Measurements from ENCODE around the gene AXIN1.
"Not testable (repeated sequence)": the region's sequence is repeated elsewhere in the genome, so short reads cannot be mapped to it uniquely, and the experiment has no call there.

AXIN1 gene

GRCh38 chr16:351804-352520 is 561 bp downstream of the AXIN1 start:
- no peak for DNase-seq (ENCODE audit: low spot score)
- H3K27ac ChIP-seq: peak overlapping the region; percentile 94
- CTCF ChIA-PET: interaction anchor here (0.6 to 2.0 kb wide), 5 partner anchors 10 to 117 kb away, joined by 3 to 4 read pairs (median 4); no protein-coding TSS in a partner anchor
- no peak for TF ChIP-seq CTCF (conservative IDR thresholded peaks at IDR 0.05; ENCODE audit: low read depth)
- POLR2A ChIA-PET (ENCODE audit: low non-redundant PET): interaction anchor here (0.7 kb wide), 1 partner anchor 151 kb away, joined by 3 read pairs; no protein-coding TSS in a partner anchor

- ChIA-PET CTCF (interaction anchor here (0.6 to 1.7 kb wide), 4 partner anchors 11 to 614 kb away, joined by 3 to 6 read pairs (median 4); no protein-coding TSS in a partner anchor), POLR2A (ENCODE audit: low non-redundant PET) (no interaction called here)
- TF ChIP-seq CTCF (conservative IDR thresholded peaks at IDR 0.05; ENCODE audit: low read depth): no peak
- H3K27ac ChIP-seq: peak overlapping the region; percentile 47; the same call in 1 of the 2 replicates
- DNase-seq (ENCODE audit: low spot score): no peak
Observed at GRCh38 chr16:350203-350602, 2.3 kb downstream of the AXIN1 start.

- no peak overlapping the region for H3K27ac ChIP-seq
- DNase-seq (ENCODE audit: low spot score): no peak
- ChIA-PET CTCF (interaction anchor here (0.7 to 0.9 kb wide), 2 partner anchors 10 to 13 kb away, joined by 3 read pairs; no protein-coding TSS in a partner anchor), POLR2A (ENCODE audit: low non-redundant PET) (no interaction called here)
- TF ChIP-seq CTCF (conservative IDR thresholded peaks at IDR 0.05; ENCODE audit: low read depth): no peak
Observed at GRCh38 chr16:349211-349610, 3.3 kb downstream of the AXIN1 start.

- peak overlapping the region; percentile 28 for H3K27ac ChIP-seq
- CTCF ChIA-PET; POLR2A ChIA-PET (ENCODE audit: low non-redundant PET); DNase-seq (ENCODE audit: low spot score): not testable (repeated sequence)
Observed at GRCh38 chr16:348495-348894, 4.0 kb downstream of the AXIN1 start.

GRCh38 chr16:347203-347602 is 5.3 kb downstream of the AXIN1 start:
- no peak for TF ChIP-seq CTCF (conservative IDR thresholded peaks at IDR 0.05; ENCODE audit: low read depth)
- DNase-seq (ENCODE audit: low spot score): no peak
- peak overlapping the region; percentile 77 for H3K27ac ChIP-seq
- POLR2A ChIA-PET (ENCODE audit: low non-redundant PET): no interaction called here
- CTCF ChIA-PET: interaction anchor here (3.0 kb wide), 1 partner anchor 15 kb away, joined by 15 read pairs; no protein-coding TSS in a partner anchor

- no peak for TF ChIP-seq CTCF (conservative IDR thresholded peaks at IDR 0.05; ENCODE audit: low read depth)
- DNase-seq (ENCODE audit: low spot score): peak; percentile 79
- H3K27ac ChIP-seq: peak overlapping the region; percentile 77
- ChIA-PET POLR2A (ENCODE audit: low non-redundant PET) (no interaction called here), CTCF (interaction anchor here (0.6 to 3.0 kb wide), 2 partner anchors 15 to 240 kb away, joined by 3 to 15 read pairs; no protein-coding TSS in a partner anchor)
Observed at GRCh38 chr16:346587-346986, 5.9 kb downstream of the AXIN1 start.

GRCh38 chr16:345772-346171 is 6.8 kb downstream of the AXIN1 start:
- DNase-seq (ENCODE audit: low spot score): no peak
- no peak for TF ChIP-seq CTCF (conservative IDR thresholded peaks at IDR 0.05; ENCODE audit: low read depth)
- POLR2A ChIA-PET (ENCODE audit: low non-redundant PET): no interaction called here
- CTCF ChIA-PET: interaction anchor here (0.5 to 3.0 kb wide), 3 partner anchors 16 to 239 kb away, joined by 3 to 15 read pairs (median 5); no protein-coding TSS in a partner anchor
- H3K27ac ChIP-seq: peak overlapping the region; percentile 77

Measured in RWPE1 (cell line).